Neural progenitor cell (in vitro differentiated cells): ENCODE measurements around the gene VPS26A. TPM values are rescaled to one million over a fixed set of nuclear protein-coding genes. Genes with fewer than 3 reads are reported as not detected.

ENCODE experiments used
- DNase-seq: peaks from one replicate; pipeline ENCODE4 v3.0.0-alpha.2; 2016; ENCODE audit warnings: low spot score
- H2AFZ ChIP-seq: fragments of 200-600 bp; sonication (generic); replicated peaks from 2 replicates; pipeline ENCODE4 v1.6.1; 2016; ENCODE audit warnings: antibody characterized with exemption
- H3F3A ChIP-seq: fragments of 200-600 bp; sonication (generic); 2 replicates; pipeline ENCODE4 v1.6.1; 2016; ENCODE audit warnings: antibody characterized with exemption, low read depth
- H3K27ac ChIP-seq: fragments of 200-600 bp; sonication (generic); 2 replicates; pipeline ENCODE4 v1.5.1; 2016; ENCODE audit warnings: mild to moderate bottlenecking
- H3K27me3 ChIP-seq: fragments of 200-600 bp; sonication (generic); 2 replicates; pipeline ENCODE4 v1.6.1; 2016; ENCODE audit warnings: mild to moderate bottlenecking, moderate library complexity
- H3K36me3 ChIP-seq: fragments of 200-600 bp; sonication (generic); 2 replicates; pipeline ENCODE4 v1.5.1; 2016
- H3K4me1 ChIP-seq: fragments of 200-600 bp; sonication (generic); 2 replicates; pipeline ENCODE4 v1.6.1; 2016; ENCODE audit warnings: mixed run types
- H3K4me2 ChIP-seq: fragments of 200-600 bp; sonication (generic); 2 replicates; pipeline ENCODE4 v1.6.1; 2016
- H3K4me3 ChIP-seq: fragments of 200-600 bp; sonication (generic); 2 replicates; pipeline ENCODE4 v1.5.1; 2016
- H3K79me2 ChIP-seq: fragments of 200-600 bp; sonication (generic); 2 replicates; pipeline ENCODE4 v1.6.1; 2016; ENCODE audit warnings: low read depth
- H3K9ac ChIP-seq: fragments of 200-600 bp; sonication (generic); 2 replicates; pipeline ENCODE4 v1.6.1; 2016
- H3K9me3 ChIP-seq: fragments of 200-600 bp; sonication (generic); 2 replicates; pipeline ENCODE4 v1.5.1; 2016; ENCODE audit warnings: low read depth
- H4K20me1 ChIP-seq: fragments of 200-600 bp; sonication (generic); 2 replicates; pipeline ENCODE4 v1.6.1; 2016; ENCODE audit warnings: low read depth
- H3K27ac Mint-ChIP-seq: 3 replicates; pipeline ENCODE4 v1.8.0; 2021; ENCODE audit warnings: mixed read lengths
- H3K27me3 Mint-ChIP-seq: 2 replicates; pipeline ENCODE4 v1.8.0; 2022; ENCODE audit warnings: low read depth, mild to moderate bottlenecking, inconsistent platforms, moderate library complexity, mixed read lengths; ENCODE audit not compliant: insufficient read depth
- H3K36me3 Mint-ChIP-seq: 3 replicates; pipeline ENCODE4 v1.8.0; 2021; ENCODE audit warnings: mixed read lengths
- H3K4me1 Mint-ChIP-seq: 3 replicates; pipeline ENCODE4 v1.8.0; 2021; ENCODE audit warnings: mixed read lengths
- H3K4me3 Mint-ChIP-seq: 3 replicates; pipeline ENCODE4 v1.8.0; 2021; ENCODE audit warnings: mild to moderate bottlenecking, moderate library complexity, mixed read lengths
- H3K9me3 Mint-ChIP-seq: 3 replicates; pipeline ENCODE4 v1.8.0; 2020; ENCODE audit warnings: mixed read lengths
- CTCF ChIP-seq: fragments of 200-600 bp; sonication (generic); IDR thresholded peaks from 2 replicates; pipeline ENCODE4 v1.5.1; 2017; ENCODE audit warnings: antibody characterized with exemption, mild to moderate bottlenecking
- EZH2 ChIP-seq: fragments of 200-600 bp; sonication (generic); IDR thresholded peaks from 2 replicates; pipeline ENCODE4 v1.6.1; 2017; ENCODE audit warnings: antibody characterized with exemption, mild to moderate bottlenecking, moderate library complexity
- EZH2phosphoT487 ChIP-seq: fragments of 200-600 bp; sonication (generic); IDR thresholded peaks from 2 replicates; pipeline ENCODE4 v1.6.1; 2017; ENCODE audit warnings: antibody characterized with exemption
- total RNA-seq: library from RNA; depleted of rRNA; stranded (reverse); fragments of >200 nt; gene quantifications from 2 replicates; pipeline ENCODE4 v1.2.3, GENCODE V29; 2015; ENCODE audit warnings: low replicate concordance

Gene VPS26A
- total RNA-seq, 1 donor from 2014 or later, result 56.0 TPM

- H2AFZ ChIP-seq, result no peak overlapping the region
- peaks cover 2% of the 10 kb centered on the region for H3K27me3 Mint-ChIP-seq
- H3K79me2 ChIP-seq, result no peaks in the 10 kb centered on the region
- H3K9ac ChIP-seq, result no peak overlapping the region
- peaks cover 6% of the 10 kb centered on the region for H3K9me3 Mint-ChIP-seq
- H4K20me1 ChIP-seq, result no peaks in the 10 kb centered on the region
- no peaks in the 10 kb centered on the region for H3K4me1 ChIP-seq
- H3F3A ChIP-seq, result no peaks in the 10 kb centered on the region
- H3K4me3 Mint-ChIP-seq, result no peak overlapping the region
- TF ChIP-seq EZH2phosphoT487 (no peak), CTCF (no peak), EZH2 (no peak)
- H3K4me2 ChIP-seq, result no peak overlapping the region
- no peaks in the 10 kb centered on the region for H3K9me3 ChIP-seq
- H3K27ac Mint-ChIP-seq, result no peak overlapping the region
- H3K27ac ChIP-seq, result no peak overlapping the region
- H3K36me3 ChIP-seq, result no peaks in the 10 kb centered on the region
- no peak overlapping the region for H3K4me3 ChIP-seq
- no peak for DNase-seq
- H3K36me3 Mint-ChIP-seq, result no peaks in the 10 kb centered on the region
- H3K27me3 ChIP-seq, result no peaks in the 10 kb centered on the region
- H3K4me1 Mint-ChIP-seq, result peaks cover 8% of the 10 kb centered on the region
Observed at GRCh38 chr10:69217119-69217754, 93.3 kb downstream of the VPS26A start.

GRCh38 chr10:69218831-69219230 is 94.9 kb downstream of the VPS26A start:
- H3K36me3 Mint-ChIP-seq, result no peaks in the 10 kb centered on the region
- Histone ChIP-seq H3K27me3 (no peaks in the 10 kb centered on the region), H3F3A (no peaks in the 10 kb centered on the region), H2AFZ (no peak overlapping the region), H3K9me3 (no peaks in the 10 kb centered on the region), H3K4me1 (no peaks in the 10 kb centered on the region), H3K4me2 (no peak overlapping the region), H3K36me3 (no peaks in the 10 kb centered on the region), H3K27ac (no peak overlapping the region), H3K9ac (no peak overlapping the region), H3K79me2 (no peaks in the 10 kb centered on the region), H3K4me3 (no peak overlapping the region), H4K20me1 (no peaks in the 10 kb centered on the region)
- H3K4me3 Mint-ChIP-seq, result no peak overlapping the region
- DNase-seq, result no peak
- H3K27ac Mint-ChIP-seq, result no peak overlapping the region
- peaks cover 2% of the 10 kb centered on the region for H3K27me3 Mint-ChIP-seq
- peaks cover 4% of the 10 kb centered on the region for H3K9me3 Mint-ChIP-seq
- TF ChIP-seq CTCF (no peak), EZH2phosphoT487 (no peak), EZH2 (no peak)
- peaks cover 8% of the 10 kb centered on the region for H3K4me1 Mint-ChIP-seq

DNA sequence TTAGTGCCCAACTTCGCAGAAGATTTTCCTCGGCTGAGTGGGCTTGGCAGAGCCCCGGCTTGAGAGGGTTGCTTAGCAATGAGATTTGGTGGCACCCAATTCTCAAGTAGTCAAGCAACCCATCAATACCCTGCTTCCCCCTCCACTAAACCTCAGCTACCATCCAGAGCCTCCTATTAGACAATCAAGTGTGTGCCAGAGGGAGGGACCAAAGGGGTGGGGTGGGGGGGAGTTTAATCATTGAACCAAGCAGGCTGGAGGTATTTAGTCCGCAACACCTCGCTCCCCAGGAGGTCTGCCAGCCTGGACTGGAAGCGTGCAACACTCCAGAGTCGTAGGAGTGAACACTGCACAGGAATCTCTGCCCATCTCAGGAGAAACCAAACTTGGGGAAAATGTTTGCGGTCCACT is 96.1 kb downstream of the VPS26A start, which contains the start of gene HKDC1:
Gene HKDC1, plus strand, starts transcription at position 292 of the 411 bp plus-strand sequence. Its CDS starts 104 bp downstream, at position 396.
- Histone ChIP-seq H4K20me1 (no peaks in the 10 kb centered on the region), H3K4me3 (no peak within 1 kb of the TSS), H3K36me3 (no peaks in the 10 kb centered on the region), H3K4me1 (no peaks in the 10 kb centered on the region), H3K27ac (no peak within 1 kb of the TSS), H3K9ac (no peak within 1 kb of the TSS), H3K4me2 (no peak within 1 kb of the TSS), H3K79me2 (no peaks in the 10 kb centered on the region), H3F3A (no peaks in the 10 kb centered on the region), H2AFZ (no peak within 1 kb of the TSS), H3K27me3 (no peaks in the 10 kb centered on the region), H3K9me3 (no peaks in the 10 kb centered on the region)
- TF ChIP-seq CTCF (no peak), EZH2 (no peak), EZH2phosphoT487 (no peak)
- no peak for DNase-seq
- no peak within 1 kb of the TSS for H3K27ac Mint-ChIP-seq
- H3K9me3 Mint-ChIP-seq, result no peaks in the 10 kb centered on the region
- H3K36me3 Mint-ChIP-seq, result no peaks in the 10 kb centered on the region
- peaks cover 5% of the 10 kb centered on the region for H3K27me3 Mint-ChIP-seq
- H3K4me3 Mint-ChIP-seq, result no peak within 1 kb of the TSS
- peaks cover 11% of the 10 kb centered on the region for H3K4me1 Mint-ChIP-seq
